HG02678 (cell line): ENCODE results near the gene SLC7A1.

Experiments used
- ATAC-seq: cut with Tn5 transposase; IDR thresholded peaks from one replicate; pipeline ENCODE4 v1.9.1; 2021; ENCODE audit warnings: mild to moderate bottlenecking, moderate library complexity; ENCODE audit not compliant: unreplicated experiment

The SLC7A1 gene

GRCh38 chr13:29532821-29533220, 62.7 kb downstream of the SLC7A1 start:
- no peak for ATAC-seq

- no peak for ATAC-seq
Measured at GRCh38 chr13:29532116-29532515, 63.4 kb downstream of the SLC7A1 start.

GRCh38 chr13:29530901-29531300, 64.6 kb downstream of the SLC7A1 start:
- ATAC-seq, result no peak

- ATAC-seq, result no peak
Measured at GRCh38 chr13:29529754-29530153, 65.7 kb downstream of the SLC7A1 start.

- ATAC-seq, result no peak
Measured at GRCh38 chr13:29527916-29528315, 67.6 kb downstream of the SLC7A1 start.

- ATAC-seq, result no peak
Measured at GRCh38 chr13:29527511-29527910, 68.0 kb downstream of the SLC7A1 start.

GRCh38 chr13:29526741-29527140, 68.7 kb downstream of the SLC7A1 start:
- no peak for ATAC-seq

GRCh38 chr13:29525757-29526156, 69.7 kb downstream of the SLC7A1 start:
- no peak for ATAC-seq

GRCh38 chr13:29524641-29525040, 70.8 kb downstream of the SLC7A1 start:
- ATAC-seq, result no peak

GRCh38 chr13:29524176-29524575, 71.3 kb downstream of the SLC7A1 start:
- no peak for ATAC-seq

GRCh38 chr13:29523199-29523961, 72.1 kb downstream of the SLC7A1 start:
- ATAC-seq, result no peak

GRCh38 chr13:29522044-29522685, 73.3 kb downstream of the SLC7A1 start:
- ATAC-seq, result no peak

GRCh38 chr13:29521336-29521735, 74.2 kb downstream of the SLC7A1 start:
- no peak for ATAC-seq

- ATAC-seq, result no peak
Measured at GRCh38 chr13:29520671-29521070, 74.8 kb downstream of the SLC7A1 start.

- ATAC-seq, result no peak
Measured at GRCh38 chr13:29519921-29520320, 75.6 kb downstream of the SLC7A1 start.

GRCh38 chr13:29516880-29517279, 78.6 kb downstream of the SLC7A1 start:
- ATAC-seq, result no peak

GRCh38 chr13:29516012-29516411, 79.5 kb downstream of the SLC7A1 start:
- no peak for ATAC-seq

- ATAC-seq, result no peak
Measured at GRCh38 chr13:29515372-29515771, 80.1 kb downstream of the SLC7A1 start.

- ATAC-seq, result no peak
Measured at GRCh38 chr13:29514720-29515310, 80.7 kb downstream of the SLC7A1 start.

GRCh38 chr13:29513981-29514719, 81.3 kb downstream of the SLC7A1 start:
- no peak for ATAC-seq
